Stimulated activated memory B cell treated with anti-CD40 and anti-IgM and Interleukin-4, amounts not matched to agents 10 μg/mL and 1 μg/mL and 100 μg/mL, for 72 hours (primary cell): ENCODE measurements around the gene MRNIP.
A peak's percentile ranks its signal among the peaks of the same experiment; 100 is the strongest.

Experiments
- ATAC-seq: fragments of 150-1000 bp; cut with Tn5 transposase; 2 replicates; pipeline ENCODE4 v1.10.0; 2021
- H3K27ac Mint-ChIP-seq: one replicate; pipeline ENCODE4 v1.8.0; 2022; ENCODE audit warnings: mild to moderate bottlenecking, mixed read lengths
- H3K27me3 Mint-ChIP-seq: one replicate; pipeline ENCODE4 v1.8.0; 2022; ENCODE audit warnings: mixed read lengths
- H3K36me3 Mint-ChIP-seq: one replicate; pipeline ENCODE4 v1.8.0; 2022; ENCODE audit warnings: mixed read lengths
- H3K4me1 Mint-ChIP-seq: one replicate; pipeline ENCODE4 v1.8.0; 2022; ENCODE audit warnings: mixed read lengths
- H3K4me3 Mint-ChIP-seq: one replicate; pipeline ENCODE4 v1.8.0; 2022; ENCODE audit warnings: mild to moderate bottlenecking, moderate library complexity, mixed read lengths
- H3K9me3 Mint-ChIP-seq: one replicate; pipeline ENCODE4 v1.8.0; 2022; ENCODE audit warnings: mixed read lengths

The MRNIP gene

GRCh38 chr5:179893958-179894895 is 35.6 kb upstream of the MRNIP start:
- ATAC-seq: no peak
- Mint-ChIP-seq H3K9me3 (no peaks in the 10 kb centered on the region), H3K27ac (no peak overlapping the region), H3K4me3 (no peak overlapping the region), H3K4me1 (no peaks in the 10 kb centered on the region), H3K36me3 (peaks cover 70% of the 10 kb centered on the region), H3K27me3 (no peaks in the 10 kb centered on the region)

GRCh38 chr5:179893076-179893957 is 34.7 kb upstream of the MRNIP start:
- Mint-ChIP-seq H3K4me1 (no peaks in the 10 kb centered on the region), H3K9me3 (no peaks in the 10 kb centered on the region), H3K27ac (no peak overlapping the region), H3K4me3 (no peak overlapping the region), H3K27me3 (no peaks in the 10 kb centered on the region), H3K36me3 (peaks cover 74% of the 10 kb centered on the region)
- no peak for ATAC-seq

- H3K36me3 Mint-ChIP-seq: peaks cover 78% of the 10 kb centered on the region
- no peaks in the 10 kb centered on the region for H3K27me3 Mint-ChIP-seq
Observed at GRCh38 chr5:179892255-179892654, 33.6 kb upstream of the MRNIP start.

GRCh38 chr5:179890751-179891682 is 32.4 kb upstream of the MRNIP start:
- H3K36me3 Mint-ChIP-seq: peaks cover 87% of the 10 kb centered on the region
- H3K27ac Mint-ChIP-seq: no peak overlapping the region
- no peaks in the 10 kb centered on the region for H3K4me1 Mint-ChIP-seq
- no peaks in the 10 kb centered on the region for H3K9me3 Mint-ChIP-seq
- no peak overlapping the region for H3K4me3 Mint-ChIP-seq
- ATAC-seq: no peak
- no peaks in the 10 kb centered on the region for H3K27me3 Mint-ChIP-seq

More at GRCh38 chr5:179892255-179892654, 33.6 kb upstream of the MRNIP start:
- H3K27ac Mint-ChIP-seq: no peak overlapping the region
- no peak overlapping the region for H3K4me3 Mint-ChIP-seq
- H3K4me1 Mint-ChIP-seq: no peaks in the 10 kb centered on the region
- no peaks in the 10 kb centered on the region for H3K9me3 Mint-ChIP-seq
- no peak for ATAC-seq

GRCh38 chr5:179889885-179890284 is 31.3 kb upstream of the MRNIP start:
- H3K4me3 Mint-ChIP-seq: no peak overlapping the region
- H3K4me1 Mint-ChIP-seq: no peaks in the 10 kb centered on the region
- no peak for ATAC-seq
- peaks cover 89% of the 10 kb centered on the region for H3K36me3 Mint-ChIP-seq
- H3K9me3 Mint-ChIP-seq: peaks cover 1% of the 10 kb centered on the region
- H3K27ac Mint-ChIP-seq: no peak overlapping the region
- no peaks in the 10 kb centered on the region for H3K27me3 Mint-ChIP-seq

- no peak overlapping the region for H3K27ac Mint-ChIP-seq
- no peak overlapping the region for H3K4me3 Mint-ChIP-seq
- H3K36me3 Mint-ChIP-seq: peaks cover 91% of the 10 kb centered on the region
- H3K9me3 Mint-ChIP-seq: peaks cover 10% of the 10 kb centered on the region
- no peak for ATAC-seq
- H3K4me1 Mint-ChIP-seq: no peaks in the 10 kb centered on the region
- H3K27me3 Mint-ChIP-seq: no peaks in the 10 kb centered on the region
Observed at GRCh38 chr5:179887802-179888201, 29.2 kb upstream of the MRNIP start.

GRCh38 chr5:179887095-179887494 is 28.5 kb upstream of the MRNIP start:
- H3K4me3 Mint-ChIP-seq: no peak overlapping the region
- H3K36me3 Mint-ChIP-seq: peaks cover 91% of the 10 kb centered on the region
- peaks cover 12% of the 10 kb centered on the region for H3K9me3 Mint-ChIP-seq
- no peaks in the 10 kb centered on the region for H3K27me3 Mint-ChIP-seq
- H3K4me1 Mint-ChIP-seq: no peaks in the 10 kb centered on the region
- ATAC-seq: no peak
- no peak overlapping the region for H3K27ac Mint-ChIP-seq

GRCh38 chr5:179886190-179886911 is 27.7 kb upstream of the MRNIP start:
- H3K4me3 Mint-ChIP-seq: no peak overlapping the region
- no peaks in the 10 kb centered on the region for H3K27me3 Mint-ChIP-seq
- H3K36me3 Mint-ChIP-seq: peaks cover 92% of the 10 kb centered on the region
- H3K4me1 Mint-ChIP-seq: no peaks in the 10 kb centered on the region
- ATAC-seq: no peak
- peaks cover 12% of the 10 kb centered on the region for H3K9me3 Mint-ChIP-seq
- no peak overlapping the region for H3K27ac Mint-ChIP-seq

- no peak for ATAC-seq
- Mint-ChIP-seq H3K4me1 (no peaks in the 10 kb centered on the region), H3K9me3 (peaks cover 12% of the 10 kb centered on the region), H3K27me3 (no peaks in the 10 kb centered on the region), H3K36me3 (peaks cover 93% of the 10 kb centered on the region), H3K27ac (no peak overlapping the region), H3K4me3 (no peak overlapping the region)
Observed at GRCh38 chr5:179885491-179886090, 27.0 kb upstream of the MRNIP start.

GRCh38 chr5:179883163-179883562 is 24.5 kb upstream of the MRNIP start:
- Mint-ChIP-seq H3K36me3 (peaks cover 86% of the 10 kb centered on the region), H3K27me3 (no peaks in the 10 kb centered on the region)
- no peak for ATAC-seq

GRCh38 chr5:179882338-179882737 is 23.7 kb upstream of the MRNIP start:
- Mint-ChIP-seq H3K4me3 (no peak overlapping the region), H3K36me3 (peaks cover 85% of the 10 kb centered on the region), H3K4me1 (no peaks in the 10 kb centered on the region), H3K9me3 (peaks cover 12% of the 10 kb centered on the region), H3K27me3 (no peaks in the 10 kb centered on the region), H3K27ac (no peak overlapping the region)
- no peak for ATAC-seq

More at GRCh38 chr5:179883163-179883562, 24.5 kb upstream of the MRNIP start:
- Mint-ChIP-seq H3K4me3 (no peak overlapping the region), H3K4me1 (no peaks in the 10 kb centered on the region), H3K9me3 (peaks cover 12% of the 10 kb centered on the region), H3K27ac (no peak overlapping the region)

- Mint-ChIP-seq H3K4me3 (no peak overlapping the region), H3K4me1 (no peaks in the 10 kb centered on the region), H3K36me3 (peaks cover 82% of the 10 kb centered on the region), H3K27ac (no peak overlapping the region), H3K9me3 (peaks cover 12% of the 10 kb centered on the region), H3K27me3 (no peaks in the 10 kb centered on the region)
- no peak for ATAC-seq
Observed at GRCh38 chr5:179880848-179881590, 22.4 kb upstream of the MRNIP start.

- H3K4me1 Mint-ChIP-seq: no peaks in the 10 kb centered on the region
- no peaks in the 10 kb centered on the region for H3K27me3 Mint-ChIP-seq
- H3K4me3 Mint-ChIP-seq: no peak overlapping the region
- peaks cover 81% of the 10 kb centered on the region for H3K36me3 Mint-ChIP-seq
- no peak overlapping the region for H3K27ac Mint-ChIP-seq
- peak; percentile 26 for ATAC-seq
- peaks cover 12% of the 10 kb centered on the region for H3K9me3 Mint-ChIP-seq
Observed at GRCh38 chr5:179880066-179880650, 21.5 kb upstream of the MRNIP start.
